IMR-90 (cell line): ENCODE data around the gene RHOU.

ENCODE experiments used
- BHLHE40 ChIP-seq: fragments of 150-350 bp; IDR thresholded peaks from 2 replicates; pipeline ENCODE4 v1.6.1; 2016; ENCODE audit warnings: mild to moderate bottlenecking, low read depth, low read length
- CEBPB ChIP-seq: IDR thresholded peaks from 2 replicates; pipeline ENCODE4 v1.6.1; 2012; ENCODE audit warnings: low read depth, low read length, improper control_type of control experiment
- CTCF ChIP-seq: conservative IDR thresholded peaks from 2 replicates; pipeline ENCODE4 v1.5.1; 2012; ENCODE audit warnings: mild to moderate bottlenecking, low read depth, low read length, improper control_type of control experiment
- ELK1 ChIP-seq: fragments of 150-350 bp; IDR thresholded peaks from 2 replicates; pipeline ENCODE4 v1.6.1; 2016; ENCODE audit warnings: low read depth, mild to moderate bottlenecking, low read length, moderate library complexity, borderline replicate concordance
- FOS ChIP-seq: fragments of 150-350 bp; IDR thresholded peaks from 2 replicates; pipeline ENCODE4 v1.6.1; 2016; ENCODE audit warnings: low read depth, low read length
- MAFK ChIP-seq: IDR thresholded peaks from 2 replicates; pipeline ENCODE4 v1.6.1; 2012; ENCODE audit warnings: low read depth, low read length, improper control_type of control experiment
- MAZ ChIP-seq: IDR thresholded peaks from 2 replicates; pipeline ENCODE4 v1.6.1; 2012; ENCODE audit warnings: low read depth, mild to moderate bottlenecking, low read length, improper control_type of control experiment, moderate library complexity, borderline replicate concordance
- MXI1 ChIP-seq: IDR thresholded peaks from 2 replicates; pipeline ENCODE4 v1.6.1; 2012; ENCODE audit warnings: low read depth, mild to moderate bottlenecking, low read length, moderate library complexity, borderline replicate concordance
- NFE2L2 ChIP-seq: fragments of 150-350 bp; IDR thresholded peaks from 2 replicates; pipeline ENCODE4 v1.6.1; 2016; ENCODE audit warnings: low read depth, mild to moderate bottlenecking, low read length
- POLR2A ChIP-seq: IDR thresholded peaks from 2 replicates; pipeline ENCODE4 v1.6.1; 2012; ENCODE audit warnings: mild to moderate bottlenecking, low read depth, low read length
- RAD21 ChIP-seq: IDR thresholded peaks from 2 replicates; pipeline ENCODE4 v1.6.1; 2012; ENCODE audit warnings: low read length, improper control_type of control experiment
- RCOR1 ChIP-seq: IDR thresholded peaks from 2 replicates; pipeline ENCODE4 v1.6.1; 2012; ENCODE audit warnings: mild to moderate bottlenecking, low read length, improper control_type of control experiment; ENCODE audit not compliant: insufficient replicate concordance
- SMC3 ChIP-seq: fragments of 150-350 bp; IDR thresholded peaks from 2 replicates; pipeline ENCODE4 v1.6.1; 2016; ENCODE audit warnings: low read depth, mild to moderate bottlenecking, antibody characterized with exemption, low read length, moderate library complexity
- USF2 ChIP-seq: fragments of 150-350 bp; IDR thresholded peaks from 2 replicates; pipeline ENCODE4 v1.6.1; 2017; ENCODE audit warnings: mild to moderate bottlenecking, antibody characterized with exemption, low read length, low read depth

- TF ChIP-seq POLR2A, result no peak
- TF ChIP-seq CTCF, result no peak
- no peak for TF ChIP-seq RCOR1
- no peak for TF ChIP-seq FOS
- no peak for TF ChIP-seq MAZ
- TF ChIP-seq MAFK, result no peak
- no peak for TF ChIP-seq CEBPB
- no peak for TF ChIP-seq USF2
- TF ChIP-seq RAD21, result no peak
- TF ChIP-seq ELK1, result no peak
- no peak for TF ChIP-seq MXI1
- no peak for TF ChIP-seq SMC3
- TF ChIP-seq BHLHE40, result no peak
- TF ChIP-seq NFE2L2, result no peak
These were observed 35.5 kb downstream of the RHOU start for GRCh38 chr1:228770779-228771223.
